ENCODE measurements around the gene CDC37L1.

GRCh38 chr9:4717815-4718214, 38.4 kb downstream of the CDC37L1 start:
- TF ChIP-seq, protein P1, sequence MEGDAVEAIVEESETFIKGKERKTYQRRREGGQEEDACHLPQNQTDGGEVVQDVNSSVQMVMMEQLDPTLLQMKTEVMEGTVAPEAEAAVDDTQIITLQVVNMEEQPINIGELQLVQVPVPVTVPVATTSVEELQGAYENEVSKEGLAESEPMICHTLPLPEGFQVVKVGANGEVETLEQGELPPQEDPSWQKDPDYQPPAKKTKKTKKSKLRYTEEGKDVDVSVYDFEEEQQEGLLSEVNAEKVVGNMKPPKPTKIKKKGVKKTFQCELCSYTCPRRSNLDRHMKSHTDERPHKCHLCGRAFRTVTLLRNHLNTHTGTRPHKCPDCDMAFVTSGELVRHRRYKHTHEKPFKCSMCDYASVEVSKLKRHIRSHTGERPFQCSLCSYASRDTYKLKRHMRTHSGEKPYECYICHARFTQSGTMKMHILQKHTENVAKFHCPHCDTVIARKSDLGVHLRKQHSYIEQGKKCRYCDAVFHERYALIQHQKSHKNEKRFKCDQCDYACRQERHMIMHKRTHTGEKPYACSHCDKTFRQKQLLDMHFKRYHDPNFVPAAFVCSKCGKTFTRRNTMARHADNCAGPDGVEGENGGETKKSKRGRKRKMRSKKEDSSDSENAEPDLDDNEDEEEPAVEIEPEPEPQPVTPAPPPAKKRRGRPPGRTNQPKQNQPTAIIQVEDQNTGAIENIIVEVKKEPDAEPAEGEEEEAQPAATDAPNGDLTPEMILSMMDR (IDR thresholded peaks at IDR 0.05; ENCODE audit: low read depth, low read length), result no peak
- TF ChIP-seq EZH2phosphoT487 (IDR thresholded peaks at IDR 0.05; ENCODE audit: low read depth), result no peak

Measured in OCI-LY3 (cell line).